ENCODE results near the gene PRKCH.

PRKCH gene

DNA sequence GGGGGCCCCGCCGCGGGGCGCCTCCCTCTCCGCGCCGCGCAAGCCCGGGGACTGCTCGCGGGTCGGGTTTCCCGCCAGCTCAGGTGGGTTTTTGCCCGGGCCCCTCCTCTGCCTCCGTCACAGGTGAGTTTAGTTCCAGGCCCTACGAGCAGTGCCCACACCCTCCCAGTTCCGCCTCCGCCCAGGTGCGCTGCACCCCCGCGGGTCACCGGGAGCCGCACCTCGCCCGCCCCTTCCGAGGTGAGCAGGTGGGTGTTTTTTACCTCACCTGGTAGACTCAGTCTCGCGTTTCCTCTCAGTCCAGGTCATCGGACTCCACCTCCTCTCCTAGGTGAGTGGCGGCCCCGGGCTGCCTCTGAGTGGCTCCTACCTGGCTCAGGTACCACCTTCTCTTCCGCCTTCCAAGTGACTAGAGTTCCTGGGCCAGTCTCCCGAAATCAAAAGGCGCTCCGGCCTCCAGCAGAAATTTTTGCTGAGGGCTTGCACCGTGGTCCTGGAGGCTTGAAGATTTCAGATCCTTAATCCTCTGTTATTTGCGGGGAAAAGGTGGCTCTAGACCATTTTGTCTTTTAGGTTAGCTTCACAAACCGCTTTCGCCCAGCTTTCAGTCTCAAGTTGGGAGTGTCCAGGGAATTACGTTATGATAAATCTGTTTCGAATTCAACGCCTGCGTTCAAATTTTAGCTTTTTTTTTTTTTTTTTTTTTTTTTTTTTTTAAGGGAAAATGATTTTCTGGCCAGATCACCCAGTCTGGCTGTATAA, 40.0 kb upstream of the PRKCH start, which contains the start of gene TMEM30B:
TMEM30B (minus strand) TSS at position 153 of the 762 bp plus-strand sequence. CDS start 191 bp downstream, outside the sequence.
- TF ChIP-seq, protein P1, sequence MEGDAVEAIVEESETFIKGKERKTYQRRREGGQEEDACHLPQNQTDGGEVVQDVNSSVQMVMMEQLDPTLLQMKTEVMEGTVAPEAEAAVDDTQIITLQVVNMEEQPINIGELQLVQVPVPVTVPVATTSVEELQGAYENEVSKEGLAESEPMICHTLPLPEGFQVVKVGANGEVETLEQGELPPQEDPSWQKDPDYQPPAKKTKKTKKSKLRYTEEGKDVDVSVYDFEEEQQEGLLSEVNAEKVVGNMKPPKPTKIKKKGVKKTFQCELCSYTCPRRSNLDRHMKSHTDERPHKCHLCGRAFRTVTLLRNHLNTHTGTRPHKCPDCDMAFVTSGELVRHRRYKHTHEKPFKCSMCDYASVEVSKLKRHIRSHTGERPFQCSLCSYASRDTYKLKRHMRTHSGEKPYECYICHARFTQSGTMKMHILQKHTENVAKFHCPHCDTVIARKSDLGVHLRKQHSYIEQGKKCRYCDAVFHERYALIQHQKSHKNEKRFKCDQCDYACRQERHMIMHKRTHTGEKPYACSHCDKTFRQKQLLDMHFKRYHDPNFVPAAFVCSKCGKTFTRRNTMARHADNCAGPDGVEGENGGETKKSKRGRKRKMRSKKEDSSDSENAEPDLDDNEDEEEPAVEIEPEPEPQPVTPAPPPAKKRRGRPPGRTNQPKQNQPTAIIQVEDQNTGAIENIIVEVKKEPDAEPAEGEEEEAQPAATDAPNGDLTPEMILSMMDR (IDR thresholded peaks at IDR 0.05), result no peak
- peak within 1 kb of the TSS; percentile 80 for H3K27ac ChIP-seq

DNA sequence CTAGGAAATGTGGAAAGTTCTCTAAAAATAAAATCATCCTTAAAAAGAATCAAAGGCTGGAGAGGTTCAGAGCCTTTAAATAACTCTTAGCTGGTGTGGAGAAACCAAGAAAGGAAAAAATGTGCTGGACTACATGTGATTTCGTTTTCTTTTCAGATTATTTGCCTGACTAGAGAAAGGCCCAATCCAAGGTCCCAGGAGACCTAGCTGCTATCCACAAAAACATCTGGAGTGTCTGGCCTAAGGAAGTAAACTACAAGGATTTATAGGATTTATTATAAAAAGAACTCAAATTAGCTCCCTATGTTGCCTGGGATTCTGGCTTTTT, 39.5 kb upstream of the PRKCH start:
- peak overlapping the region; percentile 80 for H3K27ac ChIP-seq
- TF ChIP-seq, protein P1 (IDR thresholded peaks at IDR 0.05), result no peak
- no peak for TF ChIP-seq ZFX (IDR thresholded peaks at IDR 0.05; ENCODE audit: borderline replicate concordance)

DNA sequence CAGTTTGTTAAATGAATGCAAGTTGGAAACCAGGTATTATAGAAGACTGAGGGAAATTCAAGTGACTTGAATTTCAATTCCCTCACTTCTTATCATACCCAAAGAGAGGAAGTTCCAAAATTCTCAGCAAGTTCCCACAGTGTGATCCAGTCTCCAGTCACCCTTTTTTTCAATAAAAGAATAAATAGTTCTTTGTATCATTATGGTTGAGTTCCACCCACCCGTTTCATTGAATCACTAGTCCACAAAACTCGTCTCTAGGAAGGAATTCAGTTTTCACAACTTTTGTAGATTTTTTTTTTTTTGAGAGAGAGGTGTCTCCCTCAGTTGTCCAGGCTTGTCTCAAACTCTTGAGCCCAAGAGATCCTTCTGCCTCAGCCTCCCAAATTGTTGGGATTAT, 38.6 kb upstream of the PRKCH start:
- no peak for TF ChIP-seq ZFX (IDR thresholded peaks at IDR 0.05; ENCODE audit: borderline replicate concordance)
- TF ChIP-seq, protein P1 (IDR thresholded peaks at IDR 0.05), result no peak
- no peak overlapping the region for H3K27ac ChIP-seq

DNA sequence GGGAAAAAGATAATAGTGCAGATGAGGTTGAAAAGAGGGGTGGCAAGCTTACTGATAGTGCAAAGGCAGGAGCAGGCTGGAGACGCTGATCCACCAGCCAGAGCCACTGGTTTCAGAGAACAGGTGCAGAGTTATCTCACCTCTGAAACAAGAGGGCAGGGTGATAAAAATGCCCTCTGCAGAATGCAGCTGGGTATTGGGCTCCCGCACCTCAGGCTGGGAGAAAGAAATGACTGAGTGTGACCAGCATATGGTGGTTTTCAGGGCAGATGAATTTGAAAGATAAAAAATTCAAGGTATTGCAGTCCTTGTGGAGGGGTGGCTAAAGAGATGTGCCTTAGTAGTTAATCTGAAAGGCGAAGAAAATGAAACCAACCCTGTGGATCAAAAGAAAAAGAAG, 37.4 kb upstream of the PRKCH start:
- H3K27ac ChIP-seq, result no peak overlapping the region
- TF ChIP-seq, protein P1 (IDR thresholded peaks at IDR 0.05), result no peak
- TF ChIP-seq ZFX (IDR thresholded peaks at IDR 0.05; ENCODE audit: borderline replicate concordance), result no peak

DNA sequence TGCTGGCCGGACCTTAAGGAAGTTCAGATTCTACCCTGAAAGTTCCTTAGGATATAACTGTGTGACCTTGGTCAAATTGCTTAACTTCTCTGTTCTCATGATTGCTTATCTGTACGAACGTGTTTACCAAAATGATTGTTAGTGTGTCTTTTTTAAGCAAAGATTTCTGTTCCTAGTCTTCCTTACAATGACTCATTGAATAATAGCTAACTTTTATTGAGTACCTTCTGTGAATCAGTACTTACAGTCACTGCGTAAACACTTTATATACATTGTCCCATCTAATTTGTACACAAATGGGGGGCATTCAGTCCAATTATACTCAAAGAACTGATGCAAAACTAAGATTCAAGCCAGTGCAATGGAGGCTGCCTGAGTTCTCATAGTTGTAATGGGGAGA, 36.0 kb upstream of the PRKCH start:
- no peak for TF ChIP-seq ZFX (IDR thresholded peaks at IDR 0.05; ENCODE audit: borderline replicate concordance)
- TF ChIP-seq, protein P1 (IDR thresholded peaks at IDR 0.05), result no peak

DNA sequence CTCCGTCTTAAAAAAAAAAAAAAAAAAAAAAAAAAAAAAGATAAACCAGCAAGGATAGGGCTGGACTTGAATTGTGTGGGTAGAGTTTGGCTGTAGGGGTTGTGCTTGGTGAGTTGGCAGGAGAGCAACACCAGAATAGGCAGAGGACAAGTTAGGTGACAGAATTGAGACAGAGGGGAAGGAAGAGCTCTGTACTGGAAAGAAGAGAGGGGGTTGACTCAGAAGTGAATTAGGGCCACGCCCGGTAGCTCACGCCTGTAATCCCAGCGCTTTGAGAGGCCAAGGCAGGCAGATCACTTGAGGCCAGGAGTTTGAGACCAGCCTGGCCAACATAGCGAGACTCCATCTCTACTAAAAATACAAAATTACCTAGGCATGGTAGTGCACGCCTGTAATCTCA, 34.2 kb upstream of the PRKCH start:
- no peak for TF ChIP-seq ZFX (IDR thresholded peaks at IDR 0.05; ENCODE audit: borderline replicate concordance)
- TF ChIP-seq, protein P1 (IDR thresholded peaks at IDR 0.05), result no peak
- H3K27ac ChIP-seq, result no peak overlapping the region

More for the DNA sequence above, 36.0 kb upstream of the PRKCH start:
- no peak overlapping the region for H3K27ac ChIP-seq

DNA sequence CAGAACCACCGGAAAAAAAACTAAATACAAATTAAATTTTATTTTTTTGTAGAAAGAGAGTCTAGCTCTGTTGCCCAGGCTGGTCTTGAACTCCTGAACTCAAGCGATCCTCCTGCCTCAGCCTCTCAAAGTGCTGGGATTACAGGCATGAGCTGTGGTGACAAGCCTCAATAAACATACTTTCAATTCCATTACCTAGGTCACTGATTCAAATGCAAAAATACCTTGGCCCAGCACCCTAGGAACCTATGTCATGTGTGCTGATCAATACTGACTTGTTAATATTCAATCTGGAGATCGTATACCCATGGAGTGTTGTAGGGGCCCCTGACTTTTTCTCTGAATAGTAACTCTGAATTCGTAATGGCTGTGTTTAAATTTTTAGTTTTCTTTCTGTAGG, 33.2 kb upstream of the PRKCH start:
- no peak overlapping the region for H3K27ac ChIP-seq
- no peak for TF ChIP-seq ZFX (IDR thresholded peaks at IDR 0.05; ENCODE audit: borderline replicate concordance)
- TF ChIP-seq, protein P1 (IDR thresholded peaks at IDR 0.05), result no peak

Data from 22Rv1 (cell line).